SH-SY5Y (cell line): ENCODE measurements around the gene PPIL6.

Experiments used
- GATA2 ChIP-seq: IDR thresholded peaks from 2 replicates; pipeline ENCODE4 v1.6.1; 2011; ENCODE audit warnings: mild to moderate bottlenecking, low read depth, low read length
- GATA3 ChIP-seq: IDR thresholded peaks from 2 replicates; pipeline ENCODE4 v1.6.1; 2011; ENCODE audit warnings: low read depth, mild to moderate bottlenecking, low read length, moderate library complexity

DNA sequence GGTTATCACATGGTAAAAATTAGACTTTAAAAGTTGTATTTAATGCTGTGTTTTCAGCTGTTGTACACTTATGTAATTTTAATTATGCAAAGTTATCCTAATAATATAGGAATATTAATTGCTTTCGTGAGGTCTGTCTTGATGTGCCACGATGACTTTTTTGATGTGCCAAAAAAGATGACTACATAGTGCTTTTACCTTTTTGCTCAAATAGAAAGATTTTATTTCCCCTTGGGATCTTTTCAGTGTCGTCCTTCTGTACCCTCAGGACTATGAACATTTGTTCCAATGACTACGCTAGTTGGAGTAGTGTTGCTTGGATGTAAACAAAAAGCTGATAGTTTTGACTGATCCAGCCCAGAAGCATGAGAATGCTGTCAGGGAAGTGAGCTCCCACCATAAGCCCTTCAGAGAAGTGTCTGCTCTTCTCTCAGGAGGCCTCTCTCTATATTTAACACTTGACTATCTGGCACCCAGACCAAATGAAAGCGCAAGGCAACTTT lies 56.9 kb downstream of the PPIL6 start:
- no peak for TF ChIP-seq GATA2
- TF ChIP-seq GATA3 = no peak
